Right lobe of liver (tissue), 4 donors: Measurements from ENCODE around the gene LRAT.

Experiments used
- POLR2A ChIP-seq: fragments of 450-650 bp; IDR thresholded peaks from one replicate; pipeline ENCODE4 v1.6.1; 2017; ENCODE audit warnings: antibody characterized with exemption, mild to moderate bottlenecking
- TF ChIP-seq, protein P1 (sequence below), 4 donors: fragments of 200-600 bp in 3 of 4; fragments of 450-650 bp in 1 of 4; IDR thresholded peaks; one replicate each; pipeline versions ENCODE4 v1.5.1 to v1.8.0; 2016 to 2022; ENCODE audit warnings: antibody characterized with exemption in 4 of 4, mild to moderate bottlenecking in 2 of 4
- donor health status: DM: no; HTN: no; CAD: no.
- donor health status: DM: no; HTN: no; CAD: no.
- donor health status: DM: no; HTN: yes; CAD: no.

DNA sequence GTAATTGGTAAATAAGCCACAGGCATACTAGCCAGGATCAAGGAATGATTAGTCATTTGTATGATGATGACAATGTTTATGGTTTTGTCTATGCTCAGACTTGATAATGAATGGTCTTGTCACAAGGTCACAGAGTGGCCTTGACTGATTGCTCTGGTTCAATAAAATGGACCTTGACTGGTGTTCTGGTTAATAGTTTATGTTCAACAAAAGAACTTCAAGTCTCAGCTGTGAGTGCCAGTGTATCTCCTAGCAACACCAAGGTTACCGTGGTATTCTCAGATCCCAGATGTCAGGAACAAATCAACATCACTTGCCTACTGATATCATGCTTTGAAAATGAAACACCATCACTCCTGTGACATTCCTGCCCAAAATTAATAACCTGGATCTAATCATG is 16.3 kb upstream of the LRAT start:
- TF ChIP-seq, protein P1, sequence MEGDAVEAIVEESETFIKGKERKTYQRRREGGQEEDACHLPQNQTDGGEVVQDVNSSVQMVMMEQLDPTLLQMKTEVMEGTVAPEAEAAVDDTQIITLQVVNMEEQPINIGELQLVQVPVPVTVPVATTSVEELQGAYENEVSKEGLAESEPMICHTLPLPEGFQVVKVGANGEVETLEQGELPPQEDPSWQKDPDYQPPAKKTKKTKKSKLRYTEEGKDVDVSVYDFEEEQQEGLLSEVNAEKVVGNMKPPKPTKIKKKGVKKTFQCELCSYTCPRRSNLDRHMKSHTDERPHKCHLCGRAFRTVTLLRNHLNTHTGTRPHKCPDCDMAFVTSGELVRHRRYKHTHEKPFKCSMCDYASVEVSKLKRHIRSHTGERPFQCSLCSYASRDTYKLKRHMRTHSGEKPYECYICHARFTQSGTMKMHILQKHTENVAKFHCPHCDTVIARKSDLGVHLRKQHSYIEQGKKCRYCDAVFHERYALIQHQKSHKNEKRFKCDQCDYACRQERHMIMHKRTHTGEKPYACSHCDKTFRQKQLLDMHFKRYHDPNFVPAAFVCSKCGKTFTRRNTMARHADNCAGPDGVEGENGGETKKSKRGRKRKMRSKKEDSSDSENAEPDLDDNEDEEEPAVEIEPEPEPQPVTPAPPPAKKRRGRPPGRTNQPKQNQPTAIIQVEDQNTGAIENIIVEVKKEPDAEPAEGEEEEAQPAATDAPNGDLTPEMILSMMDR (IDR thresholded peaks at IDR 0.05), result no peak
- TF ChIP-seq POLR2A, result no peak
